ENCODE measurements around the gene GPBAR1. TPM values are rescaled to one million over a fixed set of nuclear protein-coding genes. Genes with fewer than 3 reads are reported as not detected.

Gene GPBAR1
- total and polyA plus RNA-seq, 9 of the 15 experiments (the other 6 are each of a cell fraction or from before 2014, with no cell fraction given): not detected

DNA sequence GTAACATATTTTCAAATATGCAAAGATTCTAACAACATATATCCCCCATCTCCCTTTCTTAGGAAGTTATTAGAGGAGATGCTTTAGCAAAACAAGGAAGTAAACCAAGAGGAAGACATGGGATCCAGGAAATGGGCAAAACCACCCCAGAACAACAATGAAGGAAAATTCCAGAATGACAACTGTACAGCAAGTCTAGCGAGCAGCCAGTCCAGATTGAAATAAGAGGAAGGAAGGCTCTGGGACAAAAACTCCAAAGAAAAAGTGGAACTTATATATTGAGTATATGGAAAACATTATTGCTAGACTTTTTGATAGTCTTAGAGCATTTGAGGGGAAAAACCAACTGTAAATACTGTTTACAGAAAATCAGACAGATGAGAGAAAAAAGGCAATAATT is 46.7 kb upstream of the GPBAR1 start (continued):
- TF ChIP-seq, protein P1, sequence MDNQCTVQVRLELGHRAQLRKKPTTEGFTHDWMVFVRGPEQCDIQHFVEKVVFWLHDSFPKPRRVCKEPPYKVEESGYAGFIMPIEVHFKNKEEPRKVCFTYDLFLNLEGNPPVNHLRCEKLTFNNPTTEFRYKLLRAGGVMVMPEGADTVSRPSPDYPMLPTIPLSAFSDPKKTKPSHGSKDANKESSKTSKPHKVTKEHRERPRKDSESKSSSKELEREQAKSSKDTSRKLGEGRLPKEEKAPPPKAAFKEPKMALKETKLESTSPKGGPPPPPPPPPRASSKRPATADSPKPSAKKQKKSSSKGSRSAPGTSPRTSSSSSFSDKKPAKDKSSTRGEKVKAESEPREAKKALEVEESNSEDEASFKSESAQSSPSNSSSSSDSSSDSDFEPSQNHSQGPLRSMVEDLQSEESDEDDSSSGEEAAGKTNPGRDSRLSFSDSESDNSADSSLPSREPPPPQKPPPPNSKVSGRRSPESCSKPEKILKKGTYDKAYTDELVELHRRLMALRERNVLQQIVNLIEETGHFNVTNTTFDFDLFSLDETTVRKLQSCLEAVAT (IDR thresholded peaks at IDR 0.05): no peak
- TF ChIP-seq, protein P2, sequence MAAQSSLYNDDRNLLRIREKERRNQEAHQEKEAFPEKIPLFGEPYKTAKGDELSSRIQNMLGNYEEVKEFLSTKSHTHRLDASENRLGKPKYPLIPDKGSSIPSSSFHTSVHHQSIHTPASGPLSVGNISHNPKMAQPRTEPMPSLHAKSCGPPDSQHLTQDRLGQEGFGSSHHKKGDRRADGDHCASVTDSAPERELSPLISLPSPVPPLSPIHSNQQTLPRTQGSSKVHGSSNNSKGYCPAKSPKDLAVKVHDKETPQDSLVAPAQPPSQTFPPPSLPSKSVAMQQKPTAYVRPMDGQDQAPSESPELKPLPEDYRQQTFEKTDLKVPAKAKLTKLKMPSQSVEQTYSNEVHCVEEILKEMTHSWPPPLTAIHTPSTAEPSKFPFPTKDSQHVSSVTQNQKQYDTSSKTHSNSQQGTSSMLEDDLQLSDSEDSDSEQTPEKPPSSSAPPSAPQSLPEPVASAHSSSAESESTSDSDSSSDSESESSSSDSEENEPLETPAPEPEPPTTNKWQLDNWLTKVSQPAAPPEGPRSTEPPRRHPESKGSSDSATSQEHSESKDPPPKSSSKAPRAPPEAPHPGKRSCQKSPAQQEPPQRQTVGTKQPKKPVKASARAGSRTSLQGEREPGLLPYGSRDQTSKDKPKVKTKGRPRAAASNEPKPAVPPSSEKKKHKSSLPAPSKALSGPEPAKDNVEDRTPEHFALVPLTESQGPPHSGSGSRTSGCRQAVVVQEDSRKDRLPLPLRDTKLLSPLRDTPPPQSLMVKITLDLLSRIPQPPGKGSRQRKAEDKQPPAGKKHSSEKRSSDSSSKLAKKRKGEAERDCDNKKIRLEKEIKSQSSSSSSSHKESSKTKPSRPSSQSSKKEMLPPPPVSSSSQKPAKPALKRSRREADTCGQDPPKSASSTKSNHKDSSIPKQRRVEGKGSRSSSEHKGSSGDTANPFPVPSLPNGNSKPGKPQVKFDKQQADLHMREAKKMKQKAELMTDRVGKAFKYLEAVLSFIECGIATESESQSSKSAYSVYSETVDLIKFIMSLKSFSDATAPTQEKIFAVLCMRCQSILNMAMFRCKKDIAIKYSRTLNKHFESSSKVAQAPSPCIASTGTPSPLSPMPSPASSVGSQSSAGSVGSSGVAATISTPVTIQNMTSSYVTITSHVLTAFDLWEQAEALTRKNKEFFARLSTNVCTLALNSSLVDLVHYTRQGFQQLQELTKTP (IDR thresholded peaks at IDR 0.05; ENCODE audit: low read depth in 1 of 2, partially characterized antibody in 2 of 2): no peak
- no peak for TF ChIP-seq ZNF76 (CRISPR knock-in tag; IDR thresholded peaks at IDR 0.05; ENCODE audit: borderline replicate concordance)
- TF ChIP-seq ZNF408 (CRISPR knock-in tag; IDR thresholded peaks at IDR 0.05; ENCODE audit: low read depth): no peak

DNA sequence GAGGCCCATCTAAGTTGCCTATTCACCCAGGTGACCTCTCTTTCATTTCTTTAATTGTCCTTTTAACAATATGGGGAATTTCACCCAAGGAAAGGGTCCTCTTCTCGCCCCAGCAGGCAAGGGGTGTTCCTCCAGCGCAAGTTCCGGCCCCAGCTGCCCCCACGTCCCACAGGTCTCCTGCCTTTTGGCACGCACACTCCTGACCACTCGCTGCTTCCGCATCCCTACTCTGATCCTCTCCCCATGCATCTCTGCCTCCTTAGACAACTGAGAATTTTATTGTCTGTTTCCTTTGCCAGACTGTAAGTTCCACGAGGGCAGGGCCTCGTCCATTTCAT is 44.5 kb upstream of the GPBAR1 start:
- H3K9me3 ChIP-seq (replicated peaks; ENCODE audit: control insufficient read depth, insufficient read depth, low read depth, low read length): no peaks in the 10 kb centered on the region
- H3K4me2 ChIP-seq (ENCODE audit: insufficient read depth, low read length): peak overlapping the region; percentile 87
- in situ Hi-C loops (cut with MboI): no loop called here
- H3K9me1 ChIP-seq (ENCODE audit: control insufficient read depth, insufficient read depth, low read length): no peaks in the 10 kb centered on the region
- H3K79me2 ChIP-seq (ENCODE audit: control insufficient read depth, insufficient read depth, low read length): peaks cover 44% of the 10 kb centered on the region
- H2AFZ ChIP-seq (ENCODE audit: low read depth, low read length): peak overlapping the region; percentile 97
- peak overlapping the region; percentile 79 to 98 for H3K9ac ChIP-seq (ENCODE audit: insufficient read depth in 1 of 2, low read depth in 2 of 2, low read length in 2 of 2)
- POLR2A ChIA-PET: interaction anchor here (0.6 to 1.2 kb wide), 4 partner anchors 15 to 515 kb away, joined by 3 to 4 read pairs (median 4); partner anchors contain the start of gene PLCD4
- FAIRE-seq (no peak), ATAC-seq (no peak), DNase-seq (ENCODE audit: extremely low read depth in 1 of 4, low spot score in 3 of 4) (no peak)
- CTCF ChIA-PET (ENCODE audit: low intra/inter-chr PET ratio): no interaction called here
- TSS peak; percentile 88 for BruUV-seq (replicated peaks)
- H3K27me3 ChIP-seq (ENCODE audit: control insufficient read depth in 2 of 2, insufficient read depth in 2 of 2, low read length in 2 of 2): no peaks in the 10 kb centered on the region
- peak overlapping the region; percentile 90 for H3K27ac ChIP-seq (ENCODE audit: extremely low read depth, low read depth, low read length)
- H3K36me3 ChIP-seq (ENCODE audit: control insufficient read depth, insufficient read depth, low read length): peaks cover 16% of the 10 kb centered on the region; the same call in 2 of the 3 replicates
- 74% methylated on average over 4 of the region's 9 CpGs for WGBS (ENCODE audit: insufficient coverage, low coverage, missing lambda C conversion rate)
- peak overlapping the region; percentile 98 for H3K4me3 ChIP-seq
- peaks cover 9 to 15% of the 10 kb centered on the region in 2 experiments; a peak in 4 of 5 replicates for H3K4me1 ChIP-seq (replicated peaks in 1 of 2; ENCODE audit: control insufficient read depth in 2 of 2, insufficient read depth in 2 of 2, low read length in 2 of 2)
- H4K20me1 ChIP-seq (replicated peaks; ENCODE audit: control insufficient read depth, insufficient read depth, low read length): peaks cover 12% of the 10 kb centered on the region; the same call in 1 of the 2 replicates
- intact Hi-C loops (cut with micrococcal nuclease): no loop called here
- TF ChIP-seq TRIM24 (IDR thresholded peaks at IDR 0.05) (peak in 1 of 2 experiments; percentile 34; a peak in 1 of 4 replicates), POLR3G (IDR thresholded peaks at IDR 0.05; ENCODE audit: extremely low read depth, insufficient read length, insufficient replicate concordance) (no peak), KAT7 (CRISPR knock-in tag; IDR thresholded peaks at IDR 0.05; ENCODE audit: borderline replicate concordance) (no peak), ESRRA (IDR thresholded peaks at IDR 0.05; ENCODE audit: borderline replicate concordance, low read depth) (no peak), SP1 (CRISPR knock-in tag; IDR thresholded peaks at IDR 0.05) (0 out of 2 replicates have a peak, but pooled peaks have one; percentile 15), ZNF551 (CRISPR knock-in tag; IDR thresholded peaks at IDR 0.05) (no peak)

Data from K562 (cell line).